Measurements from ENCODE around the gene IGF2. TPM values are rescaled to one million over a fixed set of nuclear protein-coding genes. Genes with fewer than 3 reads are reported as not detected.

The IGF2 gene
- total and polyA plus RNA-seq, 2 of the 8 experiments (the other 6 are each of a cell fraction or from before 2014, with no cell fraction given), result 0.74 to 1.5 TPM

DNA sequence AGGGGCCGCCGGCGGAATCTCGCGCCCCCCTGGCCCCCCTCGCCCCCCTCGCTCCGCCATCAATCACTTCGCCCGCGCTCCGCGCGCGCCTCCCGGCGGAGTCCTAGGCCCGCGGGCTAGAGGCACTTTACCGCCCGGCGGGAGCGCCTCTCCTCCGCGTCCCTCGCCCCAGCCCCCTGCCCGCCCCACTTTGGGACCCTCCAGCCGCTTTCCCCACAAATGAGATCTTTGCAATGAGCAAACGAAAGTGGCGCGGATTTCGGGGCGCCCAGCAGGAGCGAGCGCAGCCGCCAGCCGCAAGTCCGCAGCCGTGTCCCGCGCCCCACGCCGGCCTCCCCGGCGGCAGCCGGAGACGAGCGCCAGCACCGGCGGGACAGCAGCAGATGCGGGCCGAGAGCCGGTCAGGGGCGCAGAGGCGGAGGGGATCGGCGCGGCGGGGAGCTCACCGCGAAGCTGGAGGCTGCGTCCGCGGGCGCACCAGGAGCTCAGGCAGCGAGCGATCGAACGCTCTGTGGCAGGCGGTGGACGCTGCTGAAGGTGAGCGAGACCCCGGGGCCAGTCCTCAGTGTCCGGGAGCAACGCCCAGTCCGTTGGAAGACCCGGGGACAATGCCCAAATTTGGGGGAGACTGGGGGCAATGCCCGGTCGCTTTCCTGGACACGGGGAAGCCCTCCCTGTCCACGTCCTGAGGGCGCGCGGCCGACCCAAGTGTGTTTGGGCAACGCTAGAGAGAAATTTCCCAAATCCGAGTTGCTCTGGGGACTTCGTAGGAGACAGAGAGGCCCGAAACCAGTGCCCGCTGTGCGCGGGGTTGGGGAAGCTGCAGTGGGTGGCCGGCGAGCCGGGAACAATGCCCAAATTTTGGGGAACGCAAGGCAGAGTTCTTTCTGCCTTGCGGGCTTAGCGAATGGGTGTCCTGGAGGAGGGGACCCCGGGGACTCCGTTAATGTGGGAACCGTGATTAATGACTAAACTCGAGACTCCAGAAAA, 1.5 kb upstream of the IGF2 start (continued):
- TF ChIP-seq SUZ12 (IDR thresholded peaks at IDR 0.05; ENCODE audit: low read length) (peak; percentile 98), GTF2F1 (IDR thresholded peaks at IDR 0.05; ENCODE audit: borderline replicate concordance, low read depth, low read length) (no peak), SP4 (IDR thresholded peaks at IDR 0.05; ENCODE audit: low read length) (no peak), POLR2A (IDR thresholded peaks at IDR 0.05; ENCODE audit: control extremely low read depth in 1 of 2, low read depth in 2 of 2, low read length in 2 of 2) (no peak), KDM5A (IDR thresholded peaks at IDR 0.05; ENCODE audit: low read length) (no peak), SIN3A (conservative IDR thresholded peaks at IDR 0.05 in 1 of 2, IDR thresholded peaks at IDR 0.05 in 1 of 2; ENCODE audit: low read depth in 1 of 2, low read length in 2 of 2) (no peak), SAP30 (IDR thresholded peaks at IDR 0.05; ENCODE audit: insufficient read depth, insufficient replicate concordance, low read length) (no peak), CBX8 (IDR thresholded peaks at IDR 0.05; ENCODE audit: borderline replicate concordance, low read depth, low read length) (peak; percentile 75; the same call in 1 of the 2 replicates), TAF7 (optimal IDR thresholded peaks at IDR 0.05; ENCODE audit: borderline replicate concordance, low read depth, low read length) (no peak), CEBPB (IDR thresholded peaks at IDR 0.05; ENCODE audit: low read depth, low read length) (no peak), SRF (IDR thresholded peaks at IDR 0.05; ENCODE audit: low read depth, low read length) (no peak), FOSL1 (IDR thresholded peaks at IDR 0.05; ENCODE audit: insufficient read depth, low read depth, low read length) (no peak), RBBP5 (IDR thresholded peaks at IDR 0.05; ENCODE audit: borderline replicate concordance, low read depth, low read length) (no peak), BACH1 (IDR thresholded peaks at IDR 0.05; ENCODE audit: low read length) (no peak), ZNF274 (IDR thresholded peaks at IDR 0.05; ENCODE audit: borderline replicate concordance, extremely low read depth, low read length) (no peak), CHD1 (IDR thresholded peaks at IDR 0.05; ENCODE audit: low read depth, low read length) (no peak)
- TF ChIP-seq, protein P1, sequence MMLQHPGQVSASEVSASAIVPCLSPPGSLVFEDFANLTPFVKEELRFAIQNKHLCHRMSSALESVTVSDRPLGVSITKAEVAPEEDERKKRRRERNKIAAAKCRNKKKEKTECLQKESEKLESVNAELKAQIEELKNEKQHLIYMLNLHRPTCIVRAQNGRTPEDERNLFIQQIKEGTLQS (IDR thresholded peaks at IDR 0.05; ENCODE audit: insufficient read depth, low read depth, low read length), result no peak
- TF ChIP-seq, protein P2, sequence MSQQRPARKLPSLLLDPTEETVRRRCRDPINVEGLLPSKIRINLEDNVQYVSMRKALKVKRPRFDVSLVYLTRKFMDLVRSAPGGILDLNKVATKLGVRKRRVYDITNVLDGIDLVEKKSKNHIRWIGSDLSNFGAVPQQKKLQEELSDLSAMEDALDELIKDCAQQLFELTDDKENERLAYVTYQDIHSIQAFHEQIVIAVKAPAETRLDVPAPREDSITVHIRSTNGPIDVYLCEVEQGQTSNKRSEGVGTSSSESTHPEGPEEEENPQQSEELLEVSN (IDR thresholded peaks at IDR 0.05), result no peak

Measured in H1 (cell line).